BJ (cell line): ENCODE data around the gene TSPAN18. TPM values are rescaled to one million over a fixed set of nuclear protein-coding genes. Genes with fewer than 3 reads are reported as not detected.

Experiments used
- CTCF ChIA-PET: fragments of 350-600 bp; formaldehyde crosslinking; extraction: SDS; loops from one replicate; lab custom pipeline; 2021; ENCODE audit warnings: antibody characterized with exemption, inconsistent platforms; lab: Yijun Ruan, JAX
- POLR2A ChIA-PET: fragments of 300-600 bp; sonication (Branson Sonifier 250); formaldehyde crosslinking; extraction: SDS; loops from one replicate; lab custom pipeline; 2021; ENCODE audit warnings: antibody characterized with exemption; lab: Charles Lee
- DNase-seq: peaks from one replicate; pipeline ENCODE4 v3.0.0-alpha.2; 2011; ENCODE audit warnings: low read depth
- H3K27me3 ChIP-seq: 2 replicates; pipeline ENCODE4 v1.6.0; 2011; ENCODE audit warnings: low read length; ENCODE audit not compliant: control insufficient read depth, insufficient read depth
- H3K36me3 ChIP-seq: 2 replicates; pipeline ENCODE4 v1.5.1; 2011; ENCODE audit warnings: low read length; ENCODE audit not compliant: control insufficient read depth, insufficient read depth
- H3K4me3 ChIP-seq: 2 replicates; pipeline ENCODE4 v1.5.1; 2011; ENCODE audit warnings: low read depth, mild to moderate bottlenecking, control low read depth, low read length
- CTCF ChIP-seq: IDR thresholded peaks from 2 replicates; pipeline ENCODE4 v1.5.1; 2011; ENCODE audit warnings: low read depth, mild to moderate bottlenecking, control low read depth, inconsistent platforms, low read length, moderate library complexity; ENCODE audit not compliant: insufficient read depth
- polyA plus RNA-seq: library from polyadenylated mRNA; depleted of rRNA; stranded (reverse); fragments of >200 nt; gene quantifications from 2 replicates; pipeline ENCODE4 v1.2.3, GENCODE V29; 2011

The TSPAN18 gene
- polyA plus RNA-seq, 1 experiment: 0.55 TPM

- CTCF ChIA-PET: interaction anchor here (0.5 to 0.7 kb wide), 2 partner anchors 19 to 280 kb away, joined by 3 read pairs; no protein-coding TSS in a partner anchor
- no peak overlapping the region for H3K4me3 ChIP-seq
- H3K36me3 ChIP-seq: no peaks in the 10 kb centered on the region
- no peak for DNase-seq
- H3K27me3 ChIP-seq: peaks cover 14% of the 10 kb centered on the region
- POLR2A ChIA-PET: no interaction called here
- TF ChIP-seq CTCF: no peak
Observed at GRCh38 chr11:44808053-44808753, 81.4 kb downstream of the TSPAN18 start.

- Histone ChIP-seq H3K4me3 (no peak overlapping the region), H3K36me3 (no peaks in the 10 kb centered on the region), H3K27me3 (peaks cover 9% of the 10 kb centered on the region)
- DNase-seq: no peak
- TF ChIP-seq CTCF: no peak
- ChIA-PET CTCF (no interaction called here), POLR2A (no interaction called here)
Observed at GRCh38 chr11:44809283-44809682, 82.5 kb downstream of the TSPAN18 start.

- DNase-seq: no peak
- ChIA-PET POLR2A (no interaction called here), CTCF (interaction anchor here (1.4 kb wide), 1 partner anchor 12 kb away, joined by 4 read pairs; no protein-coding TSS in a partner anchor)
- Histone ChIP-seq H3K4me3 (no peak overlapping the region), H3K27me3 (peaks cover 3% of the 10 kb centered on the region), H3K36me3 (no peaks in the 10 kb centered on the region)
- TF ChIP-seq CTCF: no peak
Observed at GRCh38 chr11:44811841-44812448, 85.2 kb downstream of the TSPAN18 start.

- CTCF ChIA-PET: no interaction called here
- Histone ChIP-seq H3K4me3 (no peak overlapping the region), H3K36me3 (no peaks in the 10 kb centered on the region), H3K27me3 (peaks cover 3% of the 10 kb centered on the region)
- no peak for DNase-seq
- POLR2A ChIA-PET: no interaction called here
- no peak for TF ChIP-seq CTCF
Observed at GRCh38 chr11:44812971-44813370, 86.2 kb downstream of the TSPAN18 start.

- ChIA-PET CTCF (no interaction called here), POLR2A (no interaction called here)
Observed at GRCh38 chr11:44813401-44813800, 86.6 kb downstream of the TSPAN18 start.

More at GRCh38 chr11:44813401-44813800, 86.6 kb downstream of the TSPAN18 start:
- no peak overlapping the region for H3K4me3 ChIP-seq
- no peaks in the 10 kb centered on the region for H3K36me3 ChIP-seq
- TF ChIP-seq CTCF: no peak
- peaks cover 1% of the 10 kb centered on the region for H3K27me3 ChIP-seq
- DNase-seq: no peak
